Measurements from ENCODE around the gene CYP24A1.
"Not testable (repeated sequence)": the region's sequence is repeated elsewhere in the genome, so short reads cannot be mapped to it uniquely, and the experiment has no call there.

The CYP24A1 gene

DNA sequence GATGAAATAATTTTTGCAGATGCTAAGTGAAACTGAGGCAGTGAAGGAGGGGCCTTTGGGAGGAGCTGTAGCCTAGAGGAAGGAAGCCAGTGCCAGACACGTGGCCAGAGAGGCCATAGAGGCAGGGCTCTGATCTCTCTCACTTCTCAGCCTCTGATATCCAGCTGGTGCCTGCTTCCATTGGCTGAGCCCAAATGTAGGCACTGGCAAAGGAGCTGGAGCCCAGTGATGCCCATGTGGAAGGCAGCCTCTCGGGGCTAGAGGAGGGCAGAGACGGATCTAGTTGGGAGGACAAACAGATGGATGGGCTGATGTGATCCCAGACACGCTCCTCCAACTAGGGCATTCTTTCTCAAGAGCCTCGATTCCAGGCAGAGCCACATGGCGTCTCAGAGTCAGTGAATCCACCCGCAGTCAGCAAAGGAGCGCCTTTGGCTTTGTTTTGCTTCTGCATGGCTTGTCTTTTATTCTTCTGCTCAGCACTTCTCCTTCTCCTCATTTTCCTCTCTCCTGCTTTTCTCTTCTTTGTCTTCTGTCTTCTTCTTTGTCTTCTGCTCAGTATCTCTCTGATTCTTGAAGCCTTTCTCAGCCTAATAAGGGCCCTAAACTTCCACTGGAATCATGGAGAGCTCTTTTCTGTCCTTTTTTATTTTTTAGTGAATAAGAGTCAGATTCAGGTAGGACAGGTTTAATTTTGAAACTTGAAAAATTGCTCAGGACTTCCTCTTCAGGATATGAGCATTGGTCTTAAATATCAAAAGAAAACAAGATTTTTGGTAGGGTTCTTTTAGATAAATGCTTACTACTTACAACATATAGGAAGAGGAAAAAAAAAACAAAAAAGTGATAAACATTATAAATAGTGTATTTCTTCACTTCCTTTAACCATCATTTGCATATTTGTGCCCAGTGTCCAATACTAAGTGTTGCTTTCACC lies 41.8 kb downstream of the CYP24A1 start:
- TF ChIP-seq, protein P1, sequence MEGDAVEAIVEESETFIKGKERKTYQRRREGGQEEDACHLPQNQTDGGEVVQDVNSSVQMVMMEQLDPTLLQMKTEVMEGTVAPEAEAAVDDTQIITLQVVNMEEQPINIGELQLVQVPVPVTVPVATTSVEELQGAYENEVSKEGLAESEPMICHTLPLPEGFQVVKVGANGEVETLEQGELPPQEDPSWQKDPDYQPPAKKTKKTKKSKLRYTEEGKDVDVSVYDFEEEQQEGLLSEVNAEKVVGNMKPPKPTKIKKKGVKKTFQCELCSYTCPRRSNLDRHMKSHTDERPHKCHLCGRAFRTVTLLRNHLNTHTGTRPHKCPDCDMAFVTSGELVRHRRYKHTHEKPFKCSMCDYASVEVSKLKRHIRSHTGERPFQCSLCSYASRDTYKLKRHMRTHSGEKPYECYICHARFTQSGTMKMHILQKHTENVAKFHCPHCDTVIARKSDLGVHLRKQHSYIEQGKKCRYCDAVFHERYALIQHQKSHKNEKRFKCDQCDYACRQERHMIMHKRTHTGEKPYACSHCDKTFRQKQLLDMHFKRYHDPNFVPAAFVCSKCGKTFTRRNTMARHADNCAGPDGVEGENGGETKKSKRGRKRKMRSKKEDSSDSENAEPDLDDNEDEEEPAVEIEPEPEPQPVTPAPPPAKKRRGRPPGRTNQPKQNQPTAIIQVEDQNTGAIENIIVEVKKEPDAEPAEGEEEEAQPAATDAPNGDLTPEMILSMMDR (conservative IDR thresholded peaks at IDR 0.05), result no peak
- TF ChIP-seq ZFX (IDR thresholded peaks at IDR 0.05), result no peak
- H3K27ac ChIP-seq, result no peak overlapping the region

DNA sequence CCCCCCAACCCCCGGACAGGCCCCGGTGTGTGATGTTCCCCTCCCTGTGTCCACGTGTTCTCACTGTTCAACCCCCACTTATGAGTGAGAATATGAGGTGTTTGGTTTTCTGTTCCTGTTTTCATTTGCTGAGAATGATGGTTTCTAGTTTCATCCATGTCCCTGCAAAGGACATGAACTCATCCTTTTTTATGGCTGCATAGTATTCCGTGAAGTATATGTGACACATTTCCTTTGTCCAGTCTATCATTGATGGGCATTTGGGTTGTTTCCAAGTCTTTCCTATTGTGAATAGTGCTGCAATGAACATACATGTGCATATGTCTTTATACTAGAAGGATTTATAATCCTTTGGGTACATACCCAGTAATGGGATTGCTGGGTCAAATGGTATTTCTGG lies 42.7 kb downstream of the CYP24A1 start:
- not testable (repeated sequence) for H3K27ac ChIP-seq

DNA sequence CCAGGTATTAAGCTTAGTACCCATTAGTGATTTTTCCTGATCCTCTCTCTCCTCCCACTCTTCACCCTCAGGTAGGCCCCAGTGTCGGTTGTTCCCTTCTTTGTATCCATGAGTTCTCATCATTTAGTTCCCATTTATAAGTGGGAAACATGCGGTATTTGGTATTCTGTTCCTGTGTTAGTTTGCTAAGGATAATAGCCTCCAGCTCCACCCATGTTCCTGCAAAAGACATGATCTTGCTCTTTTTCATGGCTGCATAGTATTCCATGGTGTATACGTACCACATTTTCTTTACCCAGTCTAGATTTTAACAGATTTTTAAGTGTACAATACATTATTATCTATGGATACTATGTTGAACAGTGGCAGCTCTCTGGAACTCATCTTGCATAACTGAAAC lies 44.4 kb downstream of the CYP24A1 start:
- no peak for TF ChIP-seq ZFX (IDR thresholded peaks at IDR 0.05)
- TF ChIP-seq, protein P1 (conservative IDR thresholded peaks at IDR 0.05), result no peak
- H3K27ac ChIP-seq, result no peak overlapping the region

DNA sequence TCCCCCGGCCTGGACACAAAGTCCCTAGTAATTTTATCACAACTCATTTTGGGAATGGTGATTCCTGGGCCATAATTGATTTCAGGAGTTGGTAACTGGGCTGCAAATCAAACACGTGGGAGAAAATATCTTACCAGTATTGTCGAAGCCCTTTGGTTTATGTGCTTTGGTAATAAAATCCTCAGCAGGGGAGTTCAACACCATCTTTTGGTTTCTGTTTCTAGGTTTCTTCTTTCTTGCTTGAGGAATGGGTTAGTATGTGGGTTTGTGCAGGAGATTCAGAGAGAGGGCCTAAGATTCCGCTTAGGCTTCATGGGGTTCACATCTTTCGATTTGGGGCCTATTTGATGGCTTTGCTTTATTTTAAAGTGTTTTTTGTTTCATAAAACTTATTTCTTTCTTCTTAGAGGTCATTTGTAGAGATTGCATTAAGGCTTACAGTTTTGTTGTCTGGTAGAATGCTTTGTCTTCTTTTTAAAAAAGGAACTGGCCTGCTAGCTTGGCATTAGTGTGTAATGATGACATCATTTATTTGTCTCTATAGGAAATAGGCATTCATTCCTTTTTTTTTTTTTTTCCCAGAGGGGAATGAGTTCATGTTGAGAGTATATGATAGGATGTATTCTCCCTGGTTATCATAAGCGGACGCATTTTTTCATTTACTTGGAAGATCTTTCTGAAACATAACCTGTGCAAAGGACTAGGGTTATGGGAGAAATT lies 45.8 kb downstream of the CYP24A1 start:
- no peak overlapping the region for H3K27ac ChIP-seq
- TF ChIP-seq, protein P1 (conservative IDR thresholded peaks at IDR 0.05), result no peak
- no peak for TF ChIP-seq ZFX (IDR thresholded peaks at IDR 0.05)

DNA sequence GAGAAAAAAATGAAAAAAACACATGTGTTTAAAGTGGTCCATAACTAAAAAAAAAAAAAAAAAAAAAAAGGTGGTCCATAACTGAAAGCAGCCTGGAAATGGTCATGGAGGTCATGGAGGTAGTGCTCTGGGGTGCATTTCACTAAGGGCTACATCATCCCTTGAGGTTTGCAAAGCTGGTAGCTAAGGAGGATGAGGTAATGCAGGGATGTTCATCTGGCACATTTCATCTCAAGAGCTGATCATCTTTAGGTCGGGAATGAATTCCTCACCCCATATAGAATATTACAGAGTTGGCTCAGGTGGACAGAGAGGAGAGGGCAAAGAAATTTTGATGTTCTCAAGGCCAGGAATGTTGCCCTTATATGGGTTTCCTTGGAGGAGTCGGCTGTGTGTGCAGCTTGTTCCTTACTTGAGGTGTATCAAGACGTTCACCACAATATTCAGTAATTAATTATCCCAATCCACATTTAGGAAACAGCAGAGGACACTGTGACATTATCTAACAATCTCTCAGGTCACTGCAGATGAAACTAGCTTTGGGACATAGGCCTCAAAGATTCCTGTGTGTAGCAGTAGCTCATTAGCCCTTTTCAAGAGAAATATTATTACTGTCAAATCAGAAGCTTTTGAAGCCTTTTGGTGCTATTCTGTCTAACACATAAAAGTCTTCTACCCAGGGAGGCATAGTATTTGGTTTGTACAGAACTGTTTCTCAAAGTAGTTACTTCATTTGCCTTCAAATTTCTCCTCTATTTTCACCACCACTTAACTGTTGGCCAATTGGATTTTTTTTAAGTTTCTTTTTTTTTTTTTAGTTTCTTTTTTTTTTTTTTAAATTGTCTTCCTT lies 46.8 kb downstream of the CYP24A1 start:
- H3K27ac ChIP-seq, result no peak overlapping the region

DNA sequence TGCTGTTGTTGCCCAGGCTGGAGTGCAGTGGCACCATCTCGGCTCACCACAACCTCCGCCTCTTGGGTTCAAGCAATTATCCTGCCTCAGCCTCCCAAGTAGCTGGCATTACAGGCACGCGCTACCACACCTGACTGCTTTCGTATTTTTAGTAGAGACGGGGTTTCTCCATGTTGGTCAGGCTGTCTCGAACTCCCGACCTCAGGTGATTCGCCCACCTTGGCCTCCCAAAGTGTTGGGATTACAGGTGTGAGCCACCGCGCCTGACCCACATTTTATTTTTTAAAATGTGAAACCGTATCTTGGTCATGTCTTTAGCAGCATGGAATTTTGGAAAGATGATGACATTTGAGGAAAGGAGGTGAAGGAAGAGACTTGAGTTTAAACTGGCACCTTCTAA lies 47.5 kb downstream of the CYP24A1 start:
- not testable (repeated sequence) for H3K27ac ChIP-seq

More for the DNA sequence above, 46.8 kb downstream of the CYP24A1 start:
- TF ChIP-seq, protein P1 (conservative IDR thresholded peaks at IDR 0.05), result no peak
- no peak for TF ChIP-seq ZFX (IDR thresholded peaks at IDR 0.05)

DNA sequence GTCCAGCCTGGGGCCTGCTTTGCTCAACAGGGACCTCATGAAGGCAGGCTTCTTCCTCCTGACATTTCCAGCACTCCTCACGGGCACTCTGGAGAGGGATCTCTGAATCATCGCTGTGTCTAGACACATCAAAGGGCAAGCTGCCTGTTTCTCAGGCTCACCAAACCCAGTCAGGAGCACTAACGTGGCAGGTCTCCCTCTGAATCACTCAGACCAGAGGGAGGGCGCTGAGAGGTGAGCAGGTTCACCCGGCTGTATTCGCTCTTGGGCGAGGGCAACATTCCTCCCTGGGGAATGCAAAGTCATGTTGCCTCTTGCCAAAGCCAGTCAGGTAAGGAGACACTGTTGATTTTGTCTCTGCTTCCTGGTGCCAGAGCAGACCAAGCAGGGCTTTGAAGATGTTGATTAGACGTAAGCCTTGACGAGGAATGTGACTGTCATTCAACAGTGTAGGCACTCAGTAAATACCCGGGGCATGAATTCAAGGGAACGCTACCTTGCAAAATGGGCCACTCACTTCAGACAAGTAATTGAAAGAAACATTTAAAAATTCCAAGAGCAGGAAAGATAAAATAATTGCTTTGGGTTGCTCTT lies 50.1 kb downstream of the CYP24A1 start:
- peak overlapping the region; percentile 44 for H3K27ac ChIP-seq
- no peak for TF ChIP-seq ZFX (IDR thresholded peaks at IDR 0.05)
- TF ChIP-seq, protein P1 (conservative IDR thresholded peaks at IDR 0.05), result no peak
